22Rv1 (cell line): ENCODE measurements around the gene USP6.
"Not testable (repeated sequence)": the region's sequence is repeated elsewhere in the genome, so short reads cannot be mapped to it uniquely, and the experiment has no call there.

Experiments used
- H3K27ac ChIP-seq: fragments of 450-650 bp; 2 replicates; pipeline ENCODE4 v1.5.1; 2017
- ZFX ChIP-seq: fragments of 450-650 bp; IDR thresholded peaks from 2 replicates; pipeline ENCODE4 v1.6.1; 2017; ENCODE audit warnings: antibody characterized with exemption, borderline replicate concordance
- TF ChIP-seq, protein P1 (sequence below): fragments of 450-650 bp; IDR thresholded peaks from 2 replicates; pipeline ENCODE4 v1.5.1; 2017; ENCODE audit warnings: mild to moderate bottlenecking

The USP6 gene

GRCh38 chr17:5210614-5211252 lies 94.9 kb downstream of the USP6 start:
- TF ChIP-seq, protein P1, sequence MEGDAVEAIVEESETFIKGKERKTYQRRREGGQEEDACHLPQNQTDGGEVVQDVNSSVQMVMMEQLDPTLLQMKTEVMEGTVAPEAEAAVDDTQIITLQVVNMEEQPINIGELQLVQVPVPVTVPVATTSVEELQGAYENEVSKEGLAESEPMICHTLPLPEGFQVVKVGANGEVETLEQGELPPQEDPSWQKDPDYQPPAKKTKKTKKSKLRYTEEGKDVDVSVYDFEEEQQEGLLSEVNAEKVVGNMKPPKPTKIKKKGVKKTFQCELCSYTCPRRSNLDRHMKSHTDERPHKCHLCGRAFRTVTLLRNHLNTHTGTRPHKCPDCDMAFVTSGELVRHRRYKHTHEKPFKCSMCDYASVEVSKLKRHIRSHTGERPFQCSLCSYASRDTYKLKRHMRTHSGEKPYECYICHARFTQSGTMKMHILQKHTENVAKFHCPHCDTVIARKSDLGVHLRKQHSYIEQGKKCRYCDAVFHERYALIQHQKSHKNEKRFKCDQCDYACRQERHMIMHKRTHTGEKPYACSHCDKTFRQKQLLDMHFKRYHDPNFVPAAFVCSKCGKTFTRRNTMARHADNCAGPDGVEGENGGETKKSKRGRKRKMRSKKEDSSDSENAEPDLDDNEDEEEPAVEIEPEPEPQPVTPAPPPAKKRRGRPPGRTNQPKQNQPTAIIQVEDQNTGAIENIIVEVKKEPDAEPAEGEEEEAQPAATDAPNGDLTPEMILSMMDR: no peak
- no peak for TF ChIP-seq ZFX
- H3K27ac ChIP-seq: no peak overlapping the region

DNA sequence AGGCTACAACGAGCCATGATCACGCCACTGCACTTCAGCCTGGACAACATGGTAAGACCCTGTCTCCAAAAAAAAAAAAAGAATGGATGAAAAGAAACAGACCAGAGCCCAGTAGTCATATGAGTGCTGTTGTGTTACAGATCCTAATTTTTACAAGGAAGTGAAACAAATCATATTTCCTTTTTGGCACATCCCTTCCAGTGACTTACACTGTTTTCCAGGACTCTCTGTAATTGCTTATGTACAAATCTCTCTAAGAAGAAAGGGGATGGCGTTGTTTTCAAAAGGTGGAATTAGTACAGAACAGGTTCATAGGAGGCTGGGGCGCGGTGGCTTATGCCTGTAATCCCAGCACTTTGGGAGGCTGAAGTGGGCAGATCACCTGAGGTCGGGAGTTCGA lies 95.6 kb downstream of the USP6 start:
- no peak overlapping the region for H3K27ac ChIP-seq
- TF ChIP-seq ZFX: no peak
- TF ChIP-seq, protein P1: no peak

DNA sequence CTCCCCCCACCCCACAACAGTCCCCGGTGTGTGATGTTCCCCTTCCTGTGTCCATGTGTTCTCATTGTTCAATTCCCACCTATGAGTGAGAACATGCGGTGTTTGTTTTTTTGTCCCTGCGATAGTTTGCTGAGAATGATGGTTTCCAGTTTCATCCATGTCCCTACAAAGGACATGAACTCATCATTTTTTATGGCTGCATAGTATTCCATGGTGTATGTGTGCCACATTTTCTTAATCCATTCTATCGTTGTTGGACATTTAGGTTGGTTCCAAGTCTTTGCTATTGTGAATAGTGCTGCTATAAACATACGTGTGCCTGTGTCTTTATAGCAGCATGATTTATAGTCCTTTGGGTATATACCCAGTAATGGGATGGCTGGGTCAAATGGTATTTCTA lies 101.7 kb downstream of the USP6 start:
- not testable (repeated sequence) for H3K27ac ChIP-seq

DNA sequence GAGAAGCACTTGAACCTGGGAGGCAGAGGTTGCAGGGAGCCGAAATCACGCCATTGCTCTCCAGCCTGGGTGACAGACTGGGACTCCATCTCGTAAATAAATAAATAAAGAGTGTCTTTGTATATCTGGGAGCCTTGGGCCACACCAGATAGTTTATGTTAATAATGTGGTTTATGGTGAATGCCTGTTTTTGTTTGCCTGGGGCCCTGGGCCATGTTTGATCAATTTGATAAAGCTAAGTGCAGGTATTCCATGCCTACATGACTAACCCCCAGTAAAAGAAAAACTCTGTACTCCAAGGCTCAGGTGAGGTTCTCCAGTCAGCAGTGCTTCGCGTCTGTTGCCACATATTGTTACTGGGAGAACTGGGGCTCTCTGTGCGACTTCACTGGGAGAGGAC lies 103.7 kb downstream of the USP6 start:
- H3K27ac ChIP-seq: peak overlapping the region; percentile 8; the same call in 1 of the 2 replicates
- TF ChIP-seq ZFX: no peak
- TF ChIP-seq, protein P1: no peak

DNA sequence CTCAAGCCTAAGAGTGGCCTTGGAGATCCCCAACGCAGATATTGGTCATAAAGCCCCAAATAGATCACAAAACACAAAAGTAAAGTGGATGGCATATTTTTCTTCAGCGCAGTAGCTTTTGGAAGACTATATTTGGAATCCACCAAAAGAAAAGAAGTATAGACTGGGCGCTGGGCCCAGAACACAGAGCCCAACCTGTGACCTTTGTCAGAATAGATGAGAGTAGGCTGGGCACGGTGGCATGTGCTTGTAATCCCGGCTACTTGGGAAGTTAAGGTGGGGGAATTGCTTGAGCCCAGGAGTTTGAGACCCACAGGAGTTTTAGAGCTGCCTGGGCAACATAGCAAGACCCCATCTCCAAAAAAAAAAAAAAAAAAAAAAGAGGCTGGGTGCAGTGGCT lies 104.2 kb downstream of the USP6 start:
- no peak for TF ChIP-seq ZFX
- TF ChIP-seq, protein P1: no peak
- peak overlapping the region; percentile 8; the same call in 1 of the 2 replicates for H3K27ac ChIP-seq

DNA sequence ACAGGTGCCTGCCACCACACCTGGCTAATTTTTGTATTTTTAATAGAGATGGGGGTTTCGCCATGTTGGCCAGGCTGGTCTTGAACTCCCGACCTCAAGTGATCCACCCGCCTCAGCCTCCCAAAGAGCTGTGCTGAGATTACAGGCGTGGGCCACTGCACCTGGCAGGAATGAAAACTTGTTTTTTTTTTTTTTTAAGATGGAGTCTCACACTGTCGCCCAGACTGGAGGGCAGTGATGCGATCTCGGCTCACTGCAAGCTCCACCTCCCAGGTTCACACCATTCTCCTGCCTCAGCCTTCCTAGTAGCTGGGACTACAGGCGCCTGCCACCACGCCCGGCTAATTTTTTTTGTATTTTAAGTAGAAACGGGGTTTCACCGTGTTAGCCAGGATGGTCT lies 106.1 kb downstream of the USP6 start:
- H3K27ac ChIP-seq: not testable (repeated sequence)
